Mammary epithelial cell (primary cell): ENCODE data around the gene THADA.

Experiments used
- CTCF ChIP-seq, 2 donors: IDR thresholded peaks in 1 of 2; conservative IDR thresholded peaks in 1 of 2; 2 replicates each; pipeline ENCODE4 v1.5.1; 2011 to 2012; ENCODE audit warnings: inconsistent platforms in 2 of 2, low read length in 2 of 2, mild to moderate bottlenecking in 2 of 2, control low read depth in 1 of 2, low read depth in 1 of 2; ENCODE audit not compliant: insufficient read depth in 1 of 2; ENCODE audit errors: extremely low read depth in 1 of 2
- EZH2 ChIP-seq: IDR thresholded peaks from 2 replicates; pipeline ENCODE4 v1.6.1; 2012; ENCODE audit warnings: low read length, inconsistent platforms, borderline replicate concordance

- TF ChIP-seq CTCF (conservative IDR thresholded peaks at IDR 0.05 in 1 of 2, IDR thresholded peaks at IDR 0.05 in 1 of 2; ENCODE audit: extremely low read depth in 1 of 2, insufficient read depth in 1 of 2, low read depth in 1 of 2, low read length in 2 of 2) (no peak), EZH2 (no peak)
These were observed 131.2 kb downstream of the THADA start for GRCh38 chr2:43464590-43464989.
